Measurements from ENCODE around the gene ERC2. TPM values are rescaled to one million over a fixed set of nuclear protein-coding genes. Genes with fewer than 3 reads are reported as not detected.
A peak's percentile ranks its signal among the peaks of the same experiment; 100 is the strongest.

ERC2 gene
- total and polyA plus RNA-seq, 2 of the 8 experiments (the other 6 are each of a cell fraction or from before 2014, with no cell fraction given), result 16.4 to 22.8 TPM

DNA sequence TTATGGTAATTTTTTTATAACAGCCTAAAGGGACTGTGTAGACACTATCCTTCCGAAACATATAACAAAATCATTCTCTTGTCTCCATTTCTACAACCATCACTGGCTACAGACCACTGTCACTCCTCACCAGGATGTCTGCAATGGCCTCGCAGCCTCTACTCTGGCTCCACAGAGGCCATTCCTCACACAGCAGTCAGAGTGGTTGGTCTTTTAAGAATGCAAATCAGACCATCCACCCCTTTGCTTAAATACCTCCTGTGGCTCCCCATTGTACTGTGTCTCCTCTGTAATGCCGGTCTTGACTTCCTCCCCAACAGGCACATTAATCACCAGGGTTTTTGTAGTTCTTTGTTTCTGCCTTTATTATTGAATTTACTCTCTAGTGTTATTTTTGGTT lies 344.8 kb downstream of the ERC2 start (continued):
- TF ChIP-seq, protein P1, sequence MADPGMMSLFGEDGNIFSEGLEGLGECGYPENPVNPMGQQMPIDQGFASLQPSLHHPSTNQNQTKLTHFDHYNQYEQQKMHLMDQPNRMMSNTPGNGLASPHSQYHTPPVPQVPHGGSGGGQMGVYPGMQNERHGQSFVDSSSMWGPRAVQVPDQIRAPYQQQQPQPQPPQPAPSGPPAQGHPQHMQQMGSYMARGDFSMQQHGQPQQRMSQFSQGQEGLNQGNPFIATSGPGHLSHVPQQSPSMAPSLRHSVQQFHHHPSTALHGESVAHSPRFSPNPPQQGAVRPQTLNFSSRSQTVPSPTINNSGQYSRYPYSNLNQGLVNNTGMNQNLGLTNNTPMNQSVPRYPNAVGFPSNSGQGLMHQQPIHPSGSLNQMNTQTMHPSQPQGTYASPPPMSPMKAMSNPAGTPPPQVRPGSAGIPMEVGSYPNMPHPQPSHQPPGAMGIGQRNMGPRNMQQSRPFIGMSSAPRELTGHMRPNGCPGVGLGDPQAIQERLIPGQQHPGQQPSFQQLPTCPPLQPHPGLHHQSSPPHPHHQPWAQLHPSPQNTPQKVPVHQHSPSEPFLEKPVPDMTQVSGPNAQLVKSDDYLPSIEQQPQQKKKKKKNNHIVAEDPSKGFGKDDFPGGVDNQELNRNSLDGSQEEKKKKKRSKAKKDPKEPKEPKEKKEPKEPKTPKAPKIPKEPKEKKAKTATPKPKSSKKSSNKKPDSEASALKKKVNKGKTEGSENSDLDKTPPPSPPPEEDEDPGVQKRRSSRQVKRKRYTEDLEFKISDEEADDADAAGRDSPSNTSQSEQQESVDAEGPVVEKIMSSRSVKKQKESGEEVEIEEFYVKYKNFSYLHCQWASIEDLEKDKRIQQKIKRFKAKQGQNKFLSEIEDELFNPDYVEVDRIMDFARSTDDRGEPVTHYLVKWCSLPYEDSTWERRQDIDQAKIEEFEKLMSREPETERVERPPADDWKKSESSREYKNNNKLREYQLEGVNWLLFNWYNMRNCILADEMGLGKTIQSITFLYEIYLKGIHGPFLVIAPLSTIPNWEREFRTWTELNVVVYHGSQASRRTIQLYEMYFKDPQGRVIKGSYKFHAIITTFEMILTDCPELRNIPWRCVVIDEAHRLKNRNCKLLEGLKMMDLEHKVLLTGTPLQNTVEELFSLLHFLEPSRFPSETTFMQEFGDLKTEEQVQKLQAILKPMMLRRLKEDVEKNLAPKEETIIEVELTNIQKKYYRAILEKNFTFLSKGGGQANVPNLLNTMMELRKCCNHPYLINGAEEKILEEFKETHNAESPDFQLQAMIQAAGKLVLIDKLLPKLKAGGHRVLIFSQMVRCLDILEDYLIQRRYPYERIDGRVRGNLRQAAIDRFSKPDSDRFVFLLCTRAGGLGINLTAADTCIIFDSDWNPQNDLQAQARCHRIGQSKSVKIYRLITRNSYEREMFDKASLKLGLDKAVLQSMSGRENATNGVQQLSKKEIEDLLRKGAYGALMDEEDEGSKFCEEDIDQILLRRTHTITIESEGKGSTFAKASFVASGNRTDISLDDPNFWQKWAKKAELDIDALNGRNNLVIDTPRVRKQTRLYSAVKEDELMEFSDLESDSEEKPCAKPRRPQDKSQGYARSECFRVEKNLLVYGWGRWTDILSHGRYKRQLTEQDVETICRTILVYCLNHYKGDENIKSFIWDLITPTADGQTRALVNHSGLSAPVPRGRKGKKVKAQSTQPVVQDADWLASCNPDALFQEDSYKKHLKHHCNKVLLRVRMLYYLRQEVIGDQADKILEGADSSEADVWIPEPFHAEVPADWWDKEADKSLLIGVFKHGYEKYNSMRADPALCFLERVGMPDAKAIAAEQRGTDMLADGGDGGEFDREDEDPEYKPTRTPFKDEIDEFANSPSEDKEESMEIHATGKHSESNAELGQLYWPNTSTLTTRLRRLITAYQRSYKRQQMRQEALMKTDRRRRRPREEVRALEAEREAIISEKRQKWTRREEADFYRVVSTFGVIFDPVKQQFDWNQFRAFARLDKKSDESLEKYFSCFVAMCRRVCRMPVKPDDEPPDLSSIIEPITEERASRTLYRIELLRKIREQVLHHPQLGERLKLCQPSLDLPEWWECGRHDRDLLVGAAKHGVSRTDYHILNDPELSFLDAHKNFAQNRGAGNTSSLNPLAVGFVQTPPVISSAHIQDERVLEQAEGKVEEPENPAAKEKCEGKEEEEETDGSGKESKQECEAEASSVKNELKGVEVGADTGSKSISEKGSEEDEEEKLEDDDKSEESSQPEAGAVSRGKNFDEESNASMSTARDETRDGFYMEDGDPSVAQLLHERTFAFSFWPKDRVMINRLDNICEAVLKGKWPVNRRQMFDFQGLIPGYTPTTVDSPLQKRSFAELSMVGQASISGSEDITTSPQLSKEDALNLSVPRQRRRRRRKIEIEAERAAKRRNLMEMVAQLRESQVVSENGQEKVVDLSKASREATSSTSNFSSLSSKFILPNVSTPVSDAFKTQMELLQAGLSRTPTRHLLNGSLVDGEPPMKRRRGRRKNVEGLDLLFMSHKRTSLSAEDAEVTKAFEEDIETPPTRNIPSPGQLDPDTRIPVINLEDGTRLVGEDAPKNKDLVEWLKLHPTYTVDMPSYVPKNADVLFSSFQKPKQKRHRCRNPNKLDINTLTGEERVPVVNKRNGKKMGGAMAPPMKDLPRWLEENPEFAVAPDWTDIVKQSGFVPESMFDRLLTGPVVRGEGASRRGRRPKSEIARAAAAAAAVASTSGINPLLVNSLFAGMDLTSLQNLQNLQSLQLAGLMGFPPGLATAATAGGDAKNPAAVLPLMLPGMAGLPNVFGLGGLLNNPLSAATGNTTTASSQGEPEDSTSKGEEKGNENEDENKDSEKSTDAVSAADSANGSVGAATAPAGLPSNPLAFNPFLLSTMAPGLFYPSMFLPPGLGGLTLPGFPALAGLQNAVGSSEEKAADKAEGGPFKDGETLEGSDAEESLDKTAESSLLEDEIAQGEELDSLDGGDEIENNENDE (IDR thresholded peaks at IDR 0.05; ENCODE audit: insufficient replicate concordance, low read length), result peak; percentile 75
- no peak for TF ChIP-seq CTCF (IDR thresholded peaks at IDR 0.05; ENCODE audit: control extremely low read depth in 1 of 3, insufficient read depth in 1 of 3, low read depth in 1 of 3, low read length in 3 of 3)
- TF ChIP-seq, protein P2, sequence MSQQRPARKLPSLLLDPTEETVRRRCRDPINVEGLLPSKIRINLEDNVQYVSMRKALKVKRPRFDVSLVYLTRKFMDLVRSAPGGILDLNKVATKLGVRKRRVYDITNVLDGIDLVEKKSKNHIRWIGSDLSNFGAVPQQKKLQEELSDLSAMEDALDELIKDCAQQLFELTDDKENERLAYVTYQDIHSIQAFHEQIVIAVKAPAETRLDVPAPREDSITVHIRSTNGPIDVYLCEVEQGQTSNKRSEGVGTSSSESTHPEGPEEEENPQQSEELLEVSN (IDR thresholded peaks at IDR 0.05), result no peak
- no peak for TF ChIP-seq SP2 (IDR thresholded peaks at IDR 0.05; ENCODE audit: low read length)
- TF ChIP-seq MAX (IDR thresholded peaks at IDR 0.05), result 0 out of 2 replicates have a peak, but pooled peaks have one; percentile 46
- TF ChIP-seq SIN3A (conservative IDR thresholded peaks at IDR 0.05 in 1 of 2, IDR thresholded peaks at IDR 0.05 in 1 of 2; ENCODE audit: low read depth in 1 of 2, low read length in 2 of 2), result no peak
- no peak for TF ChIP-seq NRF1 (IDR thresholded peaks at IDR 0.05; ENCODE audit: low read depth, low read length)
- no peak for TF ChIP-seq GTF2F1 (IDR thresholded peaks at IDR 0.05; ENCODE audit: borderline replicate concordance, low read depth, low read length)

Measured in H1 (cell line).